Lung (tissue), 12 donors: Measurements from ENCODE around the gene CSK. TPM values are rescaled to one million over a fixed set of nuclear protein-coding genes. Genes with fewer than 3 reads are reported as not detected.

Experiments
- ATAC-seq: fragments of 200-7000 bp; cut with Tn5 transposase; one replicate; pipeline ENCODE4 v1.9.1; 2020; ENCODE audit warnings: moderate number of reproducible peaks; ENCODE audit not compliant: insufficient read depth, low FRiP score
- DNase-seq, 3 donors: peaks; one replicate each; pipeline ENCODE4 v3.0.0-alpha.2; 2013 to 2017
- H3K27ac ChIP-seq, 2 donors: one replicate each; pipeline ENCODE4 v1.5.1; 2013; ENCODE audit warnings: mild to moderate bottlenecking in 2 of 2, moderate library complexity in 2 of 2, control low read depth in 1 of 2, inconsistent platforms in 1 of 2, low read depth in 1 of 2, low read length in 1 of 2
- H3K27me3 ChIP-seq, 3 donors: one replicate each; pipeline ENCODE4 v1.5.1; 2013; ENCODE audit warnings: low read length in 2 of 3; ENCODE audit not compliant: control insufficient read depth in 3 of 3, insufficient read depth in 3 of 3
- H3K36me3 ChIP-seq, 4 donors: one replicate each; pipeline ENCODE4 v1.5.1; 2013; ENCODE audit warnings: low read length in 4 of 4, mild to moderate bottlenecking in 1 of 4, moderate library complexity in 1 of 4; ENCODE audit not compliant: control insufficient read depth in 4 of 4, insufficient read depth in 4 of 4
- H3K4me1 ChIP-seq, 5 donors: one replicate each; pipeline ENCODE4 v1.5.1; 2013; ENCODE audit warnings: low read length in 5 of 5, mild to moderate bottlenecking in 2 of 5, moderate library complexity in 1 of 5; ENCODE audit not compliant: control insufficient read depth in 5 of 5, insufficient read depth in 5 of 5
- H3K4me3 ChIP-seq: one replicate; pipeline ENCODE4 v1.5.1; 2013; ENCODE audit warnings: mild to moderate bottlenecking, control low read depth, moderate library complexity
- H3K9ac ChIP-seq, 2 donors: one replicate each; pipeline ENCODE4 v1.5.1; 2013; ENCODE audit warnings: low read length in 2 of 2, control low read depth in 1 of 2; ENCODE audit not compliant: insufficient read depth in 1 of 2
- H3K9me3 ChIP-seq, 4 donors: one replicate each; pipeline ENCODE4 v1.5.1; 2013; ENCODE audit warnings: low read length in 3 of 4, mild to moderate bottlenecking in 1 of 4, moderate library complexity in 1 of 4; ENCODE audit not compliant: control insufficient read depth in 4 of 4, insufficient read depth in 3 of 4
- WGBS, 2 donors: extraction: QIAGEN DNeasy Blood & Tissue Kit; methylation state at CpG; one replicate each; pipeline ENCODE4 v1.1.7; 2013; 5-methylcytosine and 5-hydroxymethylcytosine counted together
- polyA plus RNA-seq, 2 donors: library from polyadenylated mRNA; stranded (reverse); fragments of 200-250 nt; gene quantifications; one replicate each; pipeline ENCODE4 v1.2.1, GENCODE V29; 2013
- total RNA-seq, 2 donors: library from RNA; depleted of rRNA in 1 of 2; stranded (reverse); fragments of >200 nt in 1 of 2; gene quantifications; one replicate each; pipeline ENCODE4 v1.2.1, GENCODE V29; 2014 to 2021
- TF ChIP-seq, protein P1 (sequence below): IDR thresholded peaks from 2 replicates; pipeline ENCODE4 v1.5.1; 2012; ENCODE audit warnings: mild to moderate bottlenecking; ENCODE audit errors: control extremely low read depth, extremely low read depth
- donor health status: control.
- donor health status: control.
- donor health status: Bipolar disorder and iron deficiency.
- donor health status: healthy.
- donor health status: DM: yes; HTN: yes; CAD: no.

Gene CSK
- total and polyA plus RNA-seq, 4 donors: 39.7 to 99.1 (median 61.9) TPM

DNA sequence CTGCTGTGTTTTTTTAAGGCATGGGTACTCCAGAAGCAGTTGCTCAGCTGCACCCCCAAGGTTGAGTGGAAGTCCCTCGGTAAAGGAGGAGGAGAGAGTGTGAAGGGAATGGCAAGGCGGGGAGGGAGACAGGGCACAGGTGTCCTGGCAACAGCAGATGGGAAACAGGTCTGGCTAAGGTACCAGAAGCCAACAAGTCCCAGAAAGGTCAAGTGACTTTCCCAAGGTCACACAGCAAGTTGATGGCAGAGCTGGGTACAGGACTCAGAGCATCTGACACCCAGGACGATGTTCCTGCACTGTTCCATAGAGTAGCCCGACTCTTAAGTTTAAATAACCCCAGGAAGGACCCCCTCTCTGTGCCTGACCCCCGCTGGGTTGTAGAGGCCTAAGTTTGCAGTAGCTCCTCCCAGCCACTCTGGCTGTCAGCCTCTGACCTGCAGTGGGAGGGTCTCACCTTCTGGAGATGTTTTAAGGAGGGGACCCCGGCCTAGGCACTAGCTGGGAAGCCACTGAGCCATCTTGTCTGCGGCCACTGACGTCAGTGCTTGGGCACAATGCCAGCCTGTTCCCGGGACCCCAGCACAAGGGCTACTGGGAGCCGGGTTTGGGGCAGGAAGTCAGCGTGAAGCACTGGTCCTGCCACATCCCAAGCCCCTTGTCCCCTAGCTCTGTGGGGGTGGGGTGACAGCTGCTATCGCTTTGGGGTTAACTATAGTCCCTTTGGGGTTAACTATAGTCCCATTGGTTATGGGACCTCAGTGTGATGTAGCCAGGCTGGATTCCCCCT is 10.5 kb downstream of the CSK start:
- DNase-seq (no peak), ATAC-seq (no peak)
- WGBS, 2 donors: 63 to 64% methylated on average over 12 of the region's 12 CpGs
- Histone ChIP-seq H3K4me1 (peaks cover 11 to 45% (median 25%) of the 10 kb centered on the region in 5 donors), H3K9me3 (no peaks in the 10 kb centered on the region), H3K9ac (no peak overlapping the region), H3K27me3 (no peaks in the 10 kb centered on the region), H3K4me3 (no peak overlapping the region), H3K27ac (no peak overlapping the region), H3K36me3 (peaks cover 0 to 1% (median 0%) of the 10 kb centered on the region in 4 donors)
- TF ChIP-seq, protein P1, sequence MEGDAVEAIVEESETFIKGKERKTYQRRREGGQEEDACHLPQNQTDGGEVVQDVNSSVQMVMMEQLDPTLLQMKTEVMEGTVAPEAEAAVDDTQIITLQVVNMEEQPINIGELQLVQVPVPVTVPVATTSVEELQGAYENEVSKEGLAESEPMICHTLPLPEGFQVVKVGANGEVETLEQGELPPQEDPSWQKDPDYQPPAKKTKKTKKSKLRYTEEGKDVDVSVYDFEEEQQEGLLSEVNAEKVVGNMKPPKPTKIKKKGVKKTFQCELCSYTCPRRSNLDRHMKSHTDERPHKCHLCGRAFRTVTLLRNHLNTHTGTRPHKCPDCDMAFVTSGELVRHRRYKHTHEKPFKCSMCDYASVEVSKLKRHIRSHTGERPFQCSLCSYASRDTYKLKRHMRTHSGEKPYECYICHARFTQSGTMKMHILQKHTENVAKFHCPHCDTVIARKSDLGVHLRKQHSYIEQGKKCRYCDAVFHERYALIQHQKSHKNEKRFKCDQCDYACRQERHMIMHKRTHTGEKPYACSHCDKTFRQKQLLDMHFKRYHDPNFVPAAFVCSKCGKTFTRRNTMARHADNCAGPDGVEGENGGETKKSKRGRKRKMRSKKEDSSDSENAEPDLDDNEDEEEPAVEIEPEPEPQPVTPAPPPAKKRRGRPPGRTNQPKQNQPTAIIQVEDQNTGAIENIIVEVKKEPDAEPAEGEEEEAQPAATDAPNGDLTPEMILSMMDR: no peak

DNA sequence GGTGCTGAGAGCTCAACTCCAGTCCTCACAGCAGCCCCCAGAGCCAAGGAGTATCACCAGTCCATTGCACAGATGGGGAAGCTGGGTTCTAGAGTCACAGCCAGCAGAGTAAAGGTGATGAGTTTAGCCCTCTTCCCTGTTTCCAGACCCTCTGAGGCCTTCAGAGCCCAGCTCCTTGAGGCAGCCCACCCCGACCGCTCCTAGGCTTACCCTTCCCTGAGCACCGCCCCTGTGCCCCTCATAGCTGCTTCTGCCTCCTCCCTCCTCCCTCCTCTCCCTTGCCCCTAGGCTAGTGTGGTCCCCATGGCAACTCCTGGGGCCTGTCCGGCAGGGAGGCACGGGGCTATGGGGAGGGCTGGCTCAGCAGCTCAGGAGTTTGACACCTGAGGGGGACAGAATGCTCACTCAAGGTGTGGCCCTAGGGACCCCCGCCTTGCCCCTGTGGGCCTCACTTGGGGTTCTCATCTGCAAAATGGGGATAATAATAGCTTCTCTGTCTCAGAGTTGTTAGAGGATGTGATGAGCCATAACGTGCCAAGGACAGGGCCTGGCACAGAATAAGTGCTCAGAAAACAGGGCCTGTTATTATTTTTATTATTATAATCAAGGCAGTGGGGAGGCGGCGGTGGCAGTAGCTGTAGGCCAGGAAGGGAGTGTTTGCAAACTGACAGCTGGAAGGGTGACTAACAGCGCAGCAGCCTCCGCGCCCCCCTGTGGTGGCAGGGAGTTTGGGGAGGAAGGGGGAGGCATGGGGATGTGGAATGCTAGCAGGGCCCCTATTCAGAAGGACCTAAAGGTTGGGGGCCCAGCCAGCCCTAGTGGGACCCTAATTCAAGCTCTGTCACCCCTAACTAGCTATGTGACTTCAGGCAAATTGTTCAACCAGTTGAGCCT is 11.5 kb downstream of the CSK start:
- Histone ChIP-seq H3K4me1 (peaks cover 11 to 36% (median 21%) of the 10 kb centered on the region in 5 donors), H3K9me3 (no peaks in the 10 kb centered on the region), H3K27me3 (no peaks in the 10 kb centered on the region), H3K27ac (peak overlapping the region in 1 of 2 donors; percentile 33), H3K36me3 (peaks cover 0 to 1% (median 0%) of the 10 kb centered on the region in 4 donors), H3K4me3 (no peak overlapping the region), H3K9ac (no peak overlapping the region)
- TF ChIP-seq, protein P1: peak; percentile 28
- DNase-seq (no peak), ATAC-seq (no peak)
- 70 to 72% methylated on average over 12 of the region's 12 CpGs for WGBS, 2 donors

DNA sequence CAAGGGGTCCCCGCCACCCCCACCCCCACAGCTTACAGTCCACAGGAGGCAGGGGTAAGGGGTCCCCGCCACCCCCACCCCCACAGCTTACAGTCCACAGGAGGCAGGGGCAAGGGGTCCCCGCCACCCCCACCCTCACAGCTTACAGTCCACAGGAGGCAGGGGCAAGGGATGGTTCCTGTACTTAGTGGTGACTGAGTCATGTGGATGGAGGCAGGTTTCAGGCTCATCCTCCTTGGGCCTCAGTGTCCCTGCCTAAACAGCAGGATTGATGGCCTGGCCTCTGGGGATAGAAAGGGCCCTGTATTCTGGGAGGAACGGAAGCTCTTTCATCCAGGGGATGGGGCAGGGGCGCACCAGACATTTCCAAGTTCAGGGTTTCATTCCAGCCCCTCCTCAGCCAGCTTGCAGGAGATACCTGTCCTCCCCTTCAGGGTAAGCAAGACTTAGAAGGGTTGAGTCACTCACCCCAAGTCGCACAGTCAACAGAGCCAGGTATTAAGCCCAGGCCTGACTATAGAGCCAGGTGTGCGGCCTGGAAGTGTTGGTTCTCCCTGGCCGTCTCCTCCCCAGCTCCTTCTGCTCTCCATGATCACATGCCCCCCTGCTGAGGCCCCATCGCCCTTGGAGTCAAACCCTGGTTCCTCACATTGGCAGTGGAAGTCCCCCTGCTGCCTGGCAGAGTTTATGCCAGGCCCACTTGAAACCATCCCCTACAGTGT is 12.5 kb downstream of the CSK start:
- H3K4me1 ChIP-seq: peaks cover 6 to 26% (median 13%) of the 10 kb centered on the region in 5 donors
- H3K9me3 ChIP-seq: no peaks in the 10 kb centered on the region
- no peak for DNase-seq
- peaks cover 0 to 9% (median 0%) of the 10 kb centered on the region in 4 donors for H3K36me3 ChIP-seq
- no peak overlapping the region for H3K27ac ChIP-seq
- no peak overlapping the region for H3K4me3 ChIP-seq
- 87 to 90% methylated on average over 7 of the region's 9 CpGs for WGBS, 2 donors
- no peak for ATAC-seq
- H3K27me3 ChIP-seq: no peaks in the 10 kb centered on the region
- H3K9ac ChIP-seq: no peak overlapping the region
- TF ChIP-seq, protein P1: no peak
